HepG2 (cell line): ENCODE results near the gene CYP4F12. TPM values are rescaled to one million over a fixed set of nuclear protein-coding genes. Genes with fewer than 3 reads are reported as not detected.

Source experiments
- ARID3A ChIP-seq: IDR thresholded peaks from 2 replicates; pipeline ENCODE4 v1.6.1; 2012; ENCODE audit warnings: low read depth, low read length, improper control_type of control experiment
- FOXA1 ChIP-seq, 2 experiments: fragments of 450-650 bp in 1 of 2; sonication (generic) in 1 of 2; formaldehyde crosslinking in 1 of 2; IDR thresholded peaks; 2 replicates each; pipeline versions ENCODE4 v1.4.0 to v1.6.1; 2016 to 2020; ENCODE audit warnings: missing genetic modification reagents in 1 of 2
- HNF1A ChIP-seq, 2 experiments: sonication (generic) in 1 of 2; formaldehyde crosslinking in 1 of 2; IDR thresholded peaks; 2 replicates each; pipeline versions ENCODE4 v1.4.0 to v1.6.1; 2016 to 2020; ENCODE audit warnings: borderline replicate concordance in 1 of 2, low read depth in 1 of 2, mild to moderate bottlenecking in 1 of 2, missing genetic modification reagents in 1 of 2
- HNRNPL ChIP-seq: fragments of 200-400 bp; formaldehyde crosslinking; IDR thresholded peaks from 2 replicates; pipeline ENCODE4 v1.6.1; 2017; ENCODE audit warnings: mild to moderate bottlenecking, low read depth, low read length
- KLF11 ChIP-seq: IDR thresholded peaks from 2 replicates; pipeline ENCODE4 v1.6.1; 2016; ENCODE audit warnings: missing compliant biosample characterization
- NFRKB ChIP-seq: fragments of 450-650 bp; IDR thresholded peaks from 2 replicates; pipeline ENCODE4 v1.6.1; 2017
- NFYC ChIP-seq: IDR thresholded peaks from 2 replicates; pipeline ENCODE4 v1.6.1; 2016; ENCODE audit warnings: missing genetic modification reagents, missing compliant biosample characterization
- ONECUT2 ChIP-seq: sonication (generic); formaldehyde crosslinking; IDR thresholded peaks from 2 replicates; pipeline ENCODE4 v1.4.0; 2020; ENCODE audit warnings: missing genetic modification reagents
- PHF8 ChIP-seq: sonication (generic); formaldehyde crosslinking; IDR thresholded peaks from 2 replicates; pipeline ENCODE4 v1.5.0; 2020; ENCODE audit warnings: missing genetic modification reagents
- SOX13 ChIP-seq, 3 experiments: fragments of 450-650 bp in 1 of 3; sonication (generic) in 1 of 3; formaldehyde crosslinking in 1 of 3; IDR thresholded peaks in 2 of 3; conservative IDR thresholded peaks in 1 of 3; 2 replicates each; pipeline versions ENCODE4 v1.5.0 to v1.6.1; 2016 to 2020; ENCODE audit warnings: antibody characterized with exemption in 1 of 3, mild to moderate bottlenecking in 1 of 3, missing compliant biosample characterization in 1 of 3, missing genetic modification reagents in 1 of 3, moderate library complexity in 1 of 3
- TGIF2 ChIP-seq: IDR thresholded peaks from 2 replicates; pipeline ENCODE4 v1.6.1; 2016; ENCODE audit warnings: control low read depth, missing compliant biosample characterization
- ZBTB20 ChIP-seq: sonication (generic); formaldehyde crosslinking; IDR thresholded peaks from 2 replicates; pipeline ENCODE4 v1.8.1; 2023; ENCODE audit warnings: missing genetic modification reagents, low read depth, mild to moderate bottlenecking, borderline replicate concordance
- ZC3H4 ChIP-seq: sonication (generic); formaldehyde crosslinking; IDR thresholded peaks from 2 replicates; pipeline ENCODE4 v1.4.0; 2020; ENCODE audit warnings: missing genetic modification reagents, borderline replicate concordance
- ZNF598 ChIP-seq: sonication (generic); formaldehyde crosslinking; IDR thresholded peaks from 2 replicates; pipeline ENCODE4 v1.5.1; 2020; ENCODE audit warnings: mild to moderate bottlenecking, missing genetic modification reagents, borderline replicate concordance
- ZNF672 ChIP-seq: sonication (generic); formaldehyde crosslinking; IDR thresholded peaks from 2 replicates; pipeline ENCODE4 v1.8.1; 2022; ENCODE audit warnings: missing genetic modification reagents
- ZSCAN9 ChIP-seq: IDR thresholded peaks from 2 replicates; pipeline ENCODE4 v1.6.1; 2016; ENCODE audit warnings: borderline replicate concordance
- polyA plus RNA-seq, 8 experiments: library from polyadenylated mRNA; depleted of rRNA in 3 of 8; stranded (reverse) in 7 of 8; unstranded in 1 of 8; fragments of >200 nt; fragmentation: Illumina TruSeq in 4 of 8; extraction: Trizol in 4 of 8; gene quantifications; 2 replicates each; pipeline versions ENCODE4 v1.2.1 to v1.2.3, GENCODE V29; 2011 to 2016; ENCODE audit warnings: low read depth in 4 of 8, missing spikeins in 1 of 8, mixed read lengths in 1 of 8; ENCODE audit not compliant: insufficient read depth in 1 of 8
- total RNA-seq, 5 experiments: library from RNA; depleted of rRNA; stranded (reverse); fragments of >200 nt; fragmentation: Illumina TruSeq; extraction: Trizol; gene quantifications; 2 replicates each; pipeline ENCODE4 v1.2.3, GENCODE V29; 2016; ENCODE audit warnings: low read depth in 1 of 5
- TF ChIP-seq, protein P1 (sequence below): sonication (generic); formaldehyde crosslinking; IDR thresholded peaks from 2 replicates; pipeline ENCODE4 v1.5.1; 2020; ENCODE audit warnings: mild to moderate bottlenecking, missing genetic modification reagents, borderline replicate concordance

The CYP4F12 gene
- total and polyA plus RNA-seq, 2 of the 13 experiments (the other 11 are each of a cell fraction or from before 2014, with no cell fraction given): 29.9 to 30.8 TPM

- TF ChIP-seq HNF1A (IDR thresholded peaks at IDR 0.05; ENCODE audit: low read depth) (no peak), HNF1A (CRISPR knock-in tag; IDR thresholded peaks at IDR 0.05; ENCODE audit: borderline replicate concordance) (no peak), NFYC (no peak), ZSCAN9 (CRISPR knock-in tag) (no peak), ARID3A (no peak), KLF11 (CRISPR knock-in tag) (peak; percentile 63; the same call in 1 of the 2 replicates), HNRNPL (0 out of 2 replicates have a peak, but pooled peaks have one; percentile 45), NFRKB (no peak), ZC3H4 (CRISPR knock-in tag) (peak; percentile 42; the same call in 1 of the 2 replicates), ONECUT2 (CRISPR knock-in tag) (no peak), ZNF672 (CRISPR knock-in tag) (no peak), ZNF598 (no peak; the same call in 1 of the 2 replicates), PHF8 (peak; percentile 59), FOXA1 (IDR thresholded peaks at IDR 0.05) (peak; percentile 52; the same call in 1 of the 2 replicates), FOXA1 (CRISPR knock-in tag; IDR thresholded peaks at IDR 0.05) (peak; percentile 91), SOX13 (IDR thresholded peaks at IDR 0.05) (no peak), SOX13 (CRISPR knock-in tag; conservative IDR thresholded peaks at IDR 0.05 in 1 of 2, IDR thresholded peaks at IDR 0.05 in 1 of 2) (peak in 1 of 2 experiments; percentile 43; a peak in 1 of 4 replicates), ZBTB20 (CRISPR knock-in tag) (no peak), TGIF2 (CRISPR knock-in tag) (peak; percentile 71; the same call in 1 of the 2 replicates)
- TF ChIP-seq, protein P1, sequence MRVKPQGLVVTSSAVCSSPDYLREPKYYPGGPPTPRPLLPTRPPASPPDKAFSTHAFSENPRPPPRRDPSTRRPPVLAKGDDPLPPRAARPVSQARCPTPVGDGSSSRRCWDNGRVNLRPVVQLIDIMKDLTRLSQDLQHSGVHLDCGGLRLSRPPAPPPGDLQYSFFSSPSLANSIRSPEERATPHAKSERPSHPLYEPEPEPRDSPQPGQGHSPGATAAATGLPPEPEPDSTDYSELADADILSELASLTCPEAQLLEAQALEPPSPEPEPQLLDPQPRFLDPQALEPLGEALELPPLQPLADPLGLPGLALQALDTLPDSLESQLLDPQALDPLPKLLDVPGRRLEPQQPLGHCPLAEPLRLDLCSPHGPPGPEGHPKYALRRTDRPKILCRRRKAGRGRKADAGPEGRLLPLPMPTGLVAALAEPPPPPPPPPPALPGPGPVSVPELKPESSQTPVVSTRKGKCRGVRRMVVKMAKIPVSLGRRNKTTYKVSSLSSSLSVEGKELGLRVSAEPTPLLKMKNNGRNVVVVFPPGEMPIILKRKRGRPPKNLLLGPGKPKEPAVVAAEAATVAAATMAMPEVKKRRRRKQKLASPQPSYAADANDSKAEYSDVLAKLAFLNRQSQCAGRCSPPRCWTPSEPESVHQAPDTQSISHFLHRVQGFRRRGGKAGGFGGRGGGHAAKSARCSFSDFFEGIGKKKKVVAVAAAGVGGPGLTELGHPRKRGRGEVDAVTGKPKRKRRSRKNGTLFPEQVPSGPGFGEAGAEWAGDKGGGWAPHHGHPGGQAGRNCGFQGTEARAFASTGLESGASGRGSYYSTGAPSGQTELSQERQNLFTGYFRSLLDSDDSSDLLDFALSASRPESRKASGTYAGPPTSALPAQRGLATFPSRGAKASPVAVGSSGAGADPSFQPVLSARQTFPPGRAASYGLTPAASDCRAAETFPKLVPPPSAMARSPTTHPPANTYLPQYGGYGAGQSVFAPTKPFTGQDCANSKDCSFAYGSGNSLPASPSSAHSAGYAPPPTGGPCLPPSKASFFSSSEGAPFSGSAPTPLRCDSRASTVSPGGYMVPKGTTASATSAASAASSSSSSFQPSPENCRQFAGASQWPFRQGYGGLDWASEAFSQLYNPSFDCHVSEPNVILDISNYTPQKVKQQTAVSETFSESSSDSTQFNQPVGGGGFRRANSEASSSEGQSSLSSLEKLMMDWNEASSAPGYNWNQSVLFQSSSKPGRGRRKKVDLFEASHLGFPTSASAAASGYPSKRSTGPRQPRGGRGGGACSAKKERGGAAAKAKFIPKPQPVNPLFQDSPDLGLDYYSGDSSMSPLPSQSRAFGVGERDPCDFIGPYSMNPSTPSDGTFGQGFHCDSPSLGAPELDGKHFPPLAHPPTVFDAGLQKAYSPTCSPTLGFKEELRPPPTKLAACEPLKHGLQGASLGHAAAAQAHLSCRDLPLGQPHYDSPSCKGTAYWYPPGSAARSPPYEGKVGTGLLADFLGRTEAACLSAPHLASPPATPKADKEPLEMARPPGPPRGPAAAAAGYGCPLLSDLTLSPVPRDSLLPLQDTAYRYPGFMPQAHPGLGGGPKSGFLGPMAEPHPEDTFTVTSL (CRISPR knock-in tag): no peak
Measured at GRCh38 chr19:15640904-15641597, 31.8 kb upstream of the CYP4F12 start (continued).
